Measurements from ENCODE around the gene GRB2. TPM values are rescaled to one million over a fixed set of nuclear protein-coding genes. Genes with fewer than 3 reads are reported as not detected.

The GRB2 gene
- total RNA-seq, 4 donors from 2014 or later, result 64.8 to 120 (median 98.3) TPM

DNA sequence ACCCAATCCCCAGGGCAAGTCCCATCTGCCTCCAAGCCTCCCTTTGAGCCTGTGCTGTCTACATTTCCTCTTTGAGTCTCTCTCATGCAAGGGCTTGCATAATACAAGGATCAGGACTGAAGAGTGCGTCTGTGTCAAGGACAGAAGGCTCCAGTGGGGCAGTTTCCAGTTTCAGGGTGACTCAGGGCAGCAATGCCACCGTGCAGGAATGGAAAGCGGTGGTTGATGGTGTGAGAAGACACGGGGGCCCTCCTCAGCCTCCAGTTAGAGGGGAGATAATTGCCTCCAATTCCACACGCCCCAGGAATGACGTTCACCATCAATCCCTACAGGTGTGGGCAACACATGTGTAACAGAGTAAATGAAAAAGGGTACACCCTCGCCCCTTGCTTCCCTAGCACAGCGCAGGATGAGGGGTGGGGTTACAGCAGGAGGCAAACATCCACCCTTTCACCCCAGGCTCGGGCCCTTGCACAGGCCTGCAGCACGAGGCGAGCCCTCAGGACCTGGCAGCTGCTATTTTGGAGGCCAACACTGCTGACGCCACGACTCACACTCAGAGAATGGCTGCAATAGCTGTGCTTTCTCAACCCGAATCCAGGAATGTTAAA, 91.4 kb downstream of the GRB2 start:
- Histone ChIP-seq H3K36me3 (peaks cover 0 to 9% (median 0%) of the 10 kb centered on the region in 3 donors), H3K27ac (peak overlapping the region in 3 of 4 donors; percentile 14 to 52 (median 34)), H3K4me1 (peaks cover 0 to 10% (median 4%) of the 10 kb centered on the region in 4 donors), H3K9me3 (no peaks in the 10 kb centered on the region), H3K27me3 (no peaks in the 10 kb centered on the region), H3K4me3 (no peak overlapping the region)
- DNase-seq, result no peak
- TF ChIP-seq POLR2A (IDR thresholded peaks at IDR 0.05) (no peak), CTCF (IDR thresholded peaks at IDR 0.05) (no peak)

GRCh38 chr17:75308732-75309629, 96.5 kb downstream of the GRB2 start:
- TF ChIP-seq CTCF (IDR thresholded peaks at IDR 0.05) (no peak), POLR2A (IDR thresholded peaks at IDR 0.05) (peak; percentile 46 to 51)
- no peaks in the 10 kb centered on the region for H3K27me3 ChIP-seq
- DNase-seq, result peak in 2 of 3 donors; percentile 80 to 81
- H3K4me1 ChIP-seq, result peaks cover 0 to 19% (median 4%) of the 10 kb centered on the region in 4 donors
- H3K27ac ChIP-seq, result peak overlapping the region in 3 of 4 donors; percentile 56 to 93 (median 88)
- H3K4me3 ChIP-seq, result no peak overlapping the region
- H3K9me3 ChIP-seq, result no peaks in the 10 kb centered on the region
- H3K36me3 ChIP-seq, result no peaks in the 10 kb centered on the region

DNA sequence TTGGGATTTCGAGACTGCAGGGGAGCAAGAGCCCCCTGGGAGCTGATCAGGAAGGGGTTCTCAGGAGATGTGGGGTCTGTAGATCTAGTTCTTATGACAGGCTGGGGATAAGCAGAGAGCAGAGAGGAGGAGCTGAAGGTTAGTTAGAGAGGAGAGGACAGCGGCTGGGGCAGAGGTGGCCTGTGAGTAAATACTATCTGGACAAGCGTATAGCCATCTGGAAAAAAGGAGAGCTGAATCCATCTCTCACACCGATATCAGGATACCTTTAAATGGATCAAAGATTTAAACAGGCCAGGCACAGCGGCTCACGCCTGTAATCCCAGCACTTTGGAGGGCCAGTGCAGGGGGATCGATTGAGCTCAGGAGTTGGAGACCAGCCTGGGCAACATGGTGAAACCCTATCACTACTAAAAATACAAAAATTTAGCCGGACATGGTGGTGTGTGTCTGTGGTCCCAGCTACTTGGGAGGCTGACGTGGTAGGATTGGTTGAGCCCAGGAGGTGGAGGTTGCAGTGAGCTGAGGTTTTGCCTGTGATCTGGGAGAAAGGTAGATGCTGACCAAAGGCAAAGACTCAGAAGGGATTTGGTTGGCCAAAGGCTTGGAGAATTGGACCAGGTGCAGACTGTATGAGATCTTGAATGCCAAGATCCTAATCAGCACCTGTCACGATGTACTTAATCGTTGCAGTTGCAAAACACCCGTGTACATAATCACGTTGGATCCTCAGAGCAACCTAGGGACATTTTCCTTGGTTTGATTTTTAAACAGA, 97.3 kb downstream of the GRB2 start:
- TF ChIP-seq CTCF (IDR thresholded peaks at IDR 0.05), result no peak
- no peak for TF ChIP-seq POLR2A (IDR thresholded peaks at IDR 0.05)
- DNase-seq, result no peak
- no peaks in the 10 kb centered on the region for H3K9me3 ChIP-seq
- peaks cover 0 to 19% (median 4%) of the 10 kb centered on the region in 4 donors for H3K4me1 ChIP-seq
- no peaks in the 10 kb centered on the region for H3K36me3 ChIP-seq
- no peak overlapping the region for H3K4me3 ChIP-seq
- no peaks in the 10 kb centered on the region for H3K27me3 ChIP-seq
- H3K27ac ChIP-seq, result peak overlapping the region in 3 of 4 donors; percentile 56 to 93 (median 88)

DNA sequence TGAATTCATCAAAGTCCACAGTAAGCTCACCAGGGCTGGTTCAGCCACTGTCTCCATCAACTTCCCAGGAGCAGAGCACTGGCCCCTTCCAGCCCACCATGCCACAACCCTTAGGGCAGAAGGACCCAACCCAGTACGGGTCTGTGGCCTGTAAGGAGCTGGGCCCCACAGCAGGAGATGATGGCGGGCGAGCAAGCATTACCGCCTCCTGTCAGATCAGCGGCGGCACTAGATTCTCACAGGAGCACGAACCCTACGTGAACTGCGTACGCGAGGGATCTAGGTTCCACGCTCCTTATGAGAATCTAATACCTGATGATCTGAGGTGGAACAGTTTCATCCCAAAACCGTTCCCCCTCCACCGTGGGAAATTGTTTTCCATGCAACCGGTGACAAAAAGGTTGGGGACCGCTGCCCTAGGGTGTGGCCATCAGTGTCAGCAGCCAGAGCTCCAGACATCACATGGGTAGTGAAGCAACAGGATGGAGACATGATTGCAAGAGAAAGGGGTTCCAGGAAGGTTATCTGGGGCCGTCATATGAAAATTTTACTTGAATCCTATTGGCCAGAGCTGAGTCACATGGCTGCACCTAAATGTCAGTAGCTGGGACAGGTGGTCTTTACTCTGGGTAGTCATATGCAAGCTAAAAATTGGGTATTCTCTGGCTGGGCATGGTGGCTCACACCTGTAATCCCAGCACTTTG, 103.8 kb downstream of the GRB2 start:
- no peak for TF ChIP-seq CTCF (IDR thresholded peaks at IDR 0.05)
- TF ChIP-seq POLR2A (IDR thresholded peaks at IDR 0.05), result no peak
- Histone ChIP-seq H3K27ac (no peak overlapping the region), H3K4me3 (no peak overlapping the region), H3K36me3 (no peaks in the 10 kb centered on the region), H3K27me3 (no peaks in the 10 kb centered on the region), H3K4me1 (peaks cover 0 to 3% (median 0%) of the 10 kb centered on the region in 4 donors), H3K9me3 (no peaks in the 10 kb centered on the region)
- DNase-seq, result no peak

DNA sequence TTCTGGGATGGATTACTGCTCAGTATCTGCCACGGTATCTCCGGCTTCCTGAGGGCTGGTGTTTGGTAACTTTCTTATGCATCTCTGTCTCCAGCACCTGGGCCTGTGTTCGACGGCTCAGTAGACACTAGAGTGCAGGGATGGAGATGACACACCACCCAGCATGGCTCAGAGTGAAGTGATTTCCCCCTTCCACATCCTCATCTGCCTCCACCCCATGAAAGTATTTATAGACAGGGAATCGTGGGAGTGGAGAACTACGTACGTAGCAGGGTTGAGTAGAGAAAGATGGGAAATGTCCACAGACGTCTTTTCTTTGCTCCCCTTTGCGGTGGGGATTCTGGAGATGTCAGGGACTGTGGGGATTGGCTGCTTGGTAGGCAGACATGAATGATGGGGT, 104.4 kb downstream of the GRB2 start:
- Histone ChIP-seq H3K36me3 (no peaks in the 10 kb centered on the region), H3K27me3 (no peaks in the 10 kb centered on the region), H3K4me3 (no peak overlapping the region), H3K4me1 (peaks cover 0 to 3% (median 0%) of the 10 kb centered on the region in 4 donors), H3K9me3 (no peaks in the 10 kb centered on the region), H3K27ac (no peak overlapping the region)
- DNase-seq, result no peak
- TF ChIP-seq POLR2A (IDR thresholded peaks at IDR 0.05) (no peak), CTCF (IDR thresholded peaks at IDR 0.05) (no peak)

Measured in Peyer's patch (tissue), 4 donors.